MCF 10A (cell line): ENCODE data around the gene STIL. TPM values are rescaled to one million over a fixed set of nuclear protein-coding genes. Genes with fewer than 3 reads are reported as not detected.

ENCODE experiments used
- BruUV-seq: library from RNA; stranded (reverse); fragments of 400-500 nt; replicated peaks from 2 replicates; lab custom pipeline; 2021; lab: Mats Ljungman, UMichigan
- CTCF ChIA-PET: fragments of 300-600 bp; sonication (Branson Sonifier 250); formaldehyde crosslinking; extraction: SDS; loops from one replicate; lab custom pipeline; 2021; ENCODE audit warnings: antibody characterized with exemption, inconsistent platforms; lab: Yijun Ruan, JAX
- POLR2A ChIA-PET: fragments of 300-600, 350-650 bp; sonication (Branson Sonifier 250); formaldehyde crosslinking; extraction: SDS; loops from one replicate; lab custom pipeline; 2020; ENCODE audit warnings: antibody characterized with exemption, inconsistent platforms; lab: Yijun Ruan, JAX
- DNase-seq: peaks from one replicate; pipeline ENCODE4 v3.0.0-alpha.2; 2018; ENCODE audit not compliant: unreplicated experiment
- H3K27ac Mint-ChIP-seq: one replicate; pipeline ENCODE4 v1.8.0; 2022; ENCODE audit warnings: mild to moderate bottlenecking, low read depth, mixed read lengths; ENCODE audit not compliant: unreplicated experiment
- H3K27me3 Mint-ChIP-seq: one replicate; pipeline ENCODE4 v1.8.0; 2022; ENCODE audit warnings: mixed read lengths; ENCODE audit not compliant: insufficient read depth, unreplicated experiment
- H3K36me3 Mint-ChIP-seq: one replicate; pipeline ENCODE4 v1.8.0; 2022; ENCODE audit warnings: mild to moderate bottlenecking, moderate library complexity, mixed read lengths; ENCODE audit not compliant: insufficient read depth, unreplicated experiment
- H3K4me1 Mint-ChIP-seq: one replicate; pipeline ENCODE4 v1.8.0; 2022; ENCODE audit warnings: mixed read lengths; ENCODE audit not compliant: insufficient read depth, unreplicated experiment
- H3K4me3 Mint-ChIP-seq: one replicate; pipeline ENCODE4 v1.8.0; 2022; ENCODE audit warnings: mild to moderate bottlenecking, moderate library complexity, mixed read lengths; ENCODE audit not compliant: unreplicated experiment
- H3K9me3 Mint-ChIP-seq: one replicate; pipeline ENCODE4 v1.8.0; 2022; ENCODE audit warnings: mixed read lengths; ENCODE audit not compliant: unreplicated experiment
- intact Hi-C: fragments of 100-400 bp; cut with micrococcal nuclease; formaldehyde crosslinking; loops from 2 replicates; pipeline ENCODE4 v1.14.1; 2022
- total RNA-seq: library from RNA; stranded (reverse); gene quantifications from 2 replicates; pipeline ENCODE4 v1.2.3, GENCODE V29; 2022
- TF ChIP-seq, protein P1 (sequence below): fragments of 200-600 bp; IDR thresholded peaks from one replicate; pipeline ENCODE4 v1.8.0; 2022; ENCODE audit warnings: antibody characterized with exemption, mild to moderate bottlenecking; ENCODE audit not compliant: unreplicated experiment

Gene STIL
- total RNA-seq, 1 experiment from 2014 or later, result 12.6 TPM

DNA sequence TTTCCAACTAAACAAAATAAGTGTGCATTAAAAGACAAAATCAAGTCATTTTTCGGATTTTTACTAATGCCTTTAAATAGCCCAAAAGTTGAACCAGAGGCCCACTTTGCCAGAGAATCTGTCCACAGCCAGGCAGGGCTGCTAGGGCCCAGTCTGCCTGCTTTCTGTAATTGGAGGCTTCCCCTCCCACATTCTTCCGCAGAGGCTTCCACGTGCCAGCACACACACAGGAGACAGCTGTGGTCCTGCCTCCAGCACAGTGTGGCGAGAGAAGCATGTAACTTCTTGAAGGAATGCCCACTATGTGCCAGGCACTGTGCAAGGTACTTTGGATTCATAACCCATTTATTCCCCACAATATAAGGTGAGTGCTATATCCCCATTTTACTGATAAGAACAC lies 112.8 kb downstream of the STIL start:
- Mint-ChIP-seq H3K9me3 (peaks cover 10% of the 10 kb centered on the region), H3K36me3 (no peaks in the 10 kb centered on the region), H3K27me3 (peaks cover 24% of the 10 kb centered on the region), H3K27ac (no peak overlapping the region), H3K4me1 (no peaks in the 10 kb centered on the region), H3K4me3 (no peak overlapping the region)
- no TSS peak for BruUV-seq
- TF ChIP-seq, protein P1, sequence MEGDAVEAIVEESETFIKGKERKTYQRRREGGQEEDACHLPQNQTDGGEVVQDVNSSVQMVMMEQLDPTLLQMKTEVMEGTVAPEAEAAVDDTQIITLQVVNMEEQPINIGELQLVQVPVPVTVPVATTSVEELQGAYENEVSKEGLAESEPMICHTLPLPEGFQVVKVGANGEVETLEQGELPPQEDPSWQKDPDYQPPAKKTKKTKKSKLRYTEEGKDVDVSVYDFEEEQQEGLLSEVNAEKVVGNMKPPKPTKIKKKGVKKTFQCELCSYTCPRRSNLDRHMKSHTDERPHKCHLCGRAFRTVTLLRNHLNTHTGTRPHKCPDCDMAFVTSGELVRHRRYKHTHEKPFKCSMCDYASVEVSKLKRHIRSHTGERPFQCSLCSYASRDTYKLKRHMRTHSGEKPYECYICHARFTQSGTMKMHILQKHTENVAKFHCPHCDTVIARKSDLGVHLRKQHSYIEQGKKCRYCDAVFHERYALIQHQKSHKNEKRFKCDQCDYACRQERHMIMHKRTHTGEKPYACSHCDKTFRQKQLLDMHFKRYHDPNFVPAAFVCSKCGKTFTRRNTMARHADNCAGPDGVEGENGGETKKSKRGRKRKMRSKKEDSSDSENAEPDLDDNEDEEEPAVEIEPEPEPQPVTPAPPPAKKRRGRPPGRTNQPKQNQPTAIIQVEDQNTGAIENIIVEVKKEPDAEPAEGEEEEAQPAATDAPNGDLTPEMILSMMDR, result no peak
- ChIA-PET CTCF (interaction anchor here (3.2 to 3.5 kb wide), 2 partner anchors 9 to 62 kb away, joined by 24 to 33 read pairs; partner anchors contain the start of gene PDZK1IP1), POLR2A (interaction anchor here (0.7 to 1.8 kb wide), 4 partner anchors 9 to 125 kb away, joined by 3 to 10 read pairs (median 4); partner anchors contain the start of gene PDZK1IP1)
- intact Hi-C loops, result no loop called here
- no peak for DNase-seq

Other genes with a start within 250 kb of the STIL start
- gene CYP4Z1, start 246.9 kb downstream of the STIL start, total RNA-seq, result not detected in 2 replicates
- gene CYP4A22, start 176.7 kb downstream of the STIL start, total RNA-seq, result not detected in 2 replicates
- 17.9 and 19.6 TPM in 2 replicates for gene PDZK1IP1, start 124.1 kb downstream of the STIL start, total RNA-seq
- gene TAL1, start 81.9 kb downstream of the STIL start, total RNA-seq, result not detected in 2 replicates
- gene CMPK1, start 19.6 kb upstream of the STIL start, total RNA-seq, result 106 and 113 TPM in 2 replicates
- gene FOXE3, start 102.1 kb upstream of the STIL start, total RNA-seq, result not detected in 2 replicates
- gene FOXD2, start 123.9 kb upstream of the STIL start, total RNA-seq, result 0.27 and 0.44 TPM in 2 replicates